ENCODE data around the gene TCL1A.

DNA sequence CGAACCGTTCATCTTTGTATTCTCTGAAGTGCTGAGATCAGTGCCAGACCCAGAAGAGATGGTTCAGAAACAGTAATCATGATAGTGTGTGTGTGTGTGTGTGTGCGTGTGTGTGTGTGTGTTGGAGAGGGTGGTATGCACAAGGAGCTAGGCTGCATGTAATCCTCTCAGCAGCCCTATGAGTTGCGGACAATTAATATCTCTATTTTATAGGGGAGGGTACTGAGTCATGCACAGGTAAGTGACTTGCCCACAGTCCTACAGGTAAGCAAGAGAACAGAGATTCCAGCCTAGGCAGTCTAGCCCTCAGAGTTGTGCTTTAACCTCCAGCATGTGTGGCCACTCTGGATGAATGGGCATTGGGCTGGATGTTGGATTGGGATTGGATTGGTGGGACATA, 27.9 kb upstream of the TCL1A start:
- TF ChIP-seq POLR2AphosphoS5 (IDR thresholded peaks at IDR 0.05; ENCODE audit: low read depth, low read length) (no peak), POLR2A (IDR thresholded peaks at IDR 0.05; ENCODE audit: low read depth, low read length) (no peak), TAF1 (IDR thresholded peaks at IDR 0.05; ENCODE audit: low read depth, low read length) (no peak), PAX5 (IDR thresholded peaks at IDR 0.05; ENCODE audit: insufficient read depth, low read length, severe bottlenecking) (no peak), POU2F2 (IDR thresholded peaks at IDR 0.05; ENCODE audit: low read depth, low read length) (no peak), SPI1 (IDR thresholded peaks at IDR 0.05; ENCODE audit: low read depth, low read length) (no peak)

Data from GM12891 (cell line).